MCF 10A (cell line): ENCODE measurements around the gene HCK. TPM values are rescaled to one million over a fixed set of nuclear protein-coding genes. Genes with fewer than 3 reads are reported as not detected.
"Not testable (repeated sequence)": the region's sequence is repeated elsewhere in the genome, so short reads cannot be mapped to it uniquely, and the experiment has no call there.

Source experiments
- BruUV-seq: library from RNA; stranded (reverse); fragments of 400-500 nt; replicated peaks from 2 replicates; lab custom pipeline; 2021; lab: Mats Ljungman, UMichigan
- CTCF ChIA-PET: fragments of 300-600 bp; sonication (Branson Sonifier 250); formaldehyde crosslinking; extraction: SDS; loops from one replicate; lab custom pipeline; 2021; ENCODE audit warnings: antibody characterized with exemption, inconsistent platforms; lab: Yijun Ruan, JAX
- POLR2A ChIA-PET: fragments of 300-600, 350-650 bp; sonication (Branson Sonifier 250); formaldehyde crosslinking; extraction: SDS; loops from one replicate; lab custom pipeline; 2020; ENCODE audit warnings: antibody characterized with exemption, inconsistent platforms; lab: Yijun Ruan, JAX
- DNase-seq: peaks from one replicate; pipeline ENCODE4 v3.0.0-alpha.2; 2018; ENCODE audit not compliant: unreplicated experiment
- H3K27ac Mint-ChIP-seq: one replicate; pipeline ENCODE4 v1.8.0; 2022; ENCODE audit warnings: mild to moderate bottlenecking, low read depth, mixed read lengths; ENCODE audit not compliant: unreplicated experiment
- H3K27me3 Mint-ChIP-seq: one replicate; pipeline ENCODE4 v1.8.0; 2022; ENCODE audit warnings: mixed read lengths; ENCODE audit not compliant: insufficient read depth, unreplicated experiment
- H3K36me3 Mint-ChIP-seq: one replicate; pipeline ENCODE4 v1.8.0; 2022; ENCODE audit warnings: mild to moderate bottlenecking, moderate library complexity, mixed read lengths; ENCODE audit not compliant: insufficient read depth, unreplicated experiment
- H3K4me1 Mint-ChIP-seq: one replicate; pipeline ENCODE4 v1.8.0; 2022; ENCODE audit warnings: mixed read lengths; ENCODE audit not compliant: insufficient read depth, unreplicated experiment
- H3K4me3 Mint-ChIP-seq: one replicate; pipeline ENCODE4 v1.8.0; 2022; ENCODE audit warnings: mild to moderate bottlenecking, moderate library complexity, mixed read lengths; ENCODE audit not compliant: unreplicated experiment
- H3K9me3 Mint-ChIP-seq: one replicate; pipeline ENCODE4 v1.8.0; 2022; ENCODE audit warnings: mixed read lengths; ENCODE audit not compliant: unreplicated experiment
- CTCF ChIP-seq: fragments of 200-600 bp; IDR thresholded peaks from one replicate; pipeline ENCODE4 v1.8.0; 2022; ENCODE audit warnings: antibody characterized with exemption, mild to moderate bottlenecking; ENCODE audit not compliant: unreplicated experiment
- intact Hi-C: fragments of 100-400 bp; cut with micrococcal nuclease; formaldehyde crosslinking; loops from 2 replicates; pipeline ENCODE4 v1.14.1; 2022
- total RNA-seq: library from RNA; stranded (reverse); gene quantifications from 2 replicates; pipeline ENCODE4 v1.2.3, GENCODE V29; 2022

HCK gene
- total RNA-seq, 1 experiment from 2014 or later: not detected

- Mint-ChIP-seq H3K27me3 (no peaks in the 10 kb centered on the region), H3K4me1 (peaks cover 38% of the 10 kb centered on the region), H3K36me3 (peaks cover 37% of the 10 kb centered on the region), H3K4me3 (no peak overlapping the region), H3K9me3 (no peaks in the 10 kb centered on the region), H3K27ac (peak overlapping the region; percentile 10)
- CTCF ChIA-PET: interaction anchor here (1.0 to 1.3 kb wide), 2 partner anchors 14 to 22 kb away, joined by 3 to 8 read pairs; no protein-coding TSS in a partner anchor
- TF ChIP-seq CTCF: no peak
- BruUV-seq: no TSS peak
- intact Hi-C loops: no loop called here
- DNase-seq: no peak
- POLR2A ChIA-PET: no interaction called here
Observed at GRCh38 chr20:32114305-32114960, 62.4 kb downstream of the HCK start.

- Mint-ChIP-seq H3K4me3 (no peak overlapping the region), H3K27me3 (no peaks in the 10 kb centered on the region), H3K27ac (peak overlapping the region; percentile 10), H3K36me3 (peaks cover 31% of the 10 kb centered on the region), H3K9me3 (no peaks in the 10 kb centered on the region), H3K4me1 (peaks cover 38% of the 10 kb centered on the region)
- TF ChIP-seq CTCF: no peak
- ChIA-PET CTCF (interaction anchor here (0.6 to 1.3 kb wide), 3 partner anchors 13 to 244 kb away, joined by 3 to 8 read pairs (median 3); no protein-coding TSS in a partner anchor), POLR2A (no interaction called here)
- no peak for DNase-seq
- no TSS peak for BruUV-seq
- intact Hi-C loops: no loop called here
Observed at GRCh38 chr20:32115211-32115767, 63.2 kb downstream of the HCK start.

- H3K4me1 Mint-ChIP-seq: peaks cover 38% of the 10 kb centered on the region
- CTCF ChIA-PET: interaction anchor here (0.8 to 1.1 kb wide), 2 partner anchors 24 to 263 kb away, joined by 3 to 4 read pairs; no protein-coding TSS in a partner anchor
- POLR2A ChIA-PET: no interaction called here
Observed at GRCh38 chr20:32116079-32116521, 64.1 kb downstream of the HCK start.

GRCh38 chr20:32116796-32117195, 64.8 kb downstream of the HCK start:
- BruUV-seq, intact Hi-C loops, H3K27ac Mint-ChIP-seq, H3K4me3 Mint-ChIP-seq, POLR2A ChIA-PET, DNase-seq, H3K9me3 Mint-ChIP-seq, H3K27me3 Mint-ChIP-seq: not testable (repeated sequence)
- peaks cover 31% of the 10 kb centered on the region for H3K4me1 Mint-ChIP-seq
- peaks cover 25% of the 10 kb centered on the region for H3K36me3 Mint-ChIP-seq
- CTCF ChIA-PET: interaction anchor here (0.6 to 1.1 kb wide), 4 partner anchors 12 to 264 kb away, joined by 3 to 4 read pairs (median 3); no protein-coding TSS in a partner anchor

More at GRCh38 chr20:32116079-32116521, 64.1 kb downstream of the HCK start:
- no peak for DNase-seq
- H3K27ac Mint-ChIP-seq: no peak overlapping the region
- no peak for TF ChIP-seq CTCF
- no peaks in the 10 kb centered on the region for H3K27me3 Mint-ChIP-seq
- H3K36me3 Mint-ChIP-seq: peaks cover 31% of the 10 kb centered on the region
- intact Hi-C loops: no loop called here
- no peaks in the 10 kb centered on the region for H3K9me3 Mint-ChIP-seq
- no peak overlapping the region for H3K4me3 Mint-ChIP-seq
- BruUV-seq: no TSS peak

GRCh38 chr20:32118427-32118826, 66.4 kb downstream of the HCK start:
- Mint-ChIP-seq H3K4me1 (peaks cover 19% of the 10 kb centered on the region), H3K36me3 (peaks cover 29% of the 10 kb centered on the region)
- BruUV-seq, intact Hi-C loops, H3K27ac Mint-ChIP-seq, H3K4me3 Mint-ChIP-seq, H3K27me3 Mint-ChIP-seq, H3K9me3 Mint-ChIP-seq, DNase-seq: not testable (repeated sequence)
- CTCF ChIA-PET: interaction anchor here (0.5 to 1.8 kb wide), 4 partner anchors 18 to 1951 kb away, joined by 3 to 10 read pairs (median 3); no protein-coding TSS in a partner anchor
- POLR2A ChIA-PET: interaction anchor here (0.9 to 1.5 kb wide), 5 partner anchors 8 to 241 kb away, joined by 3 to 8 read pairs (median 3); no protein-coding TSS in a partner anchor
